Karpas-422 (cell line): Measurements from ENCODE around the gene TAF3. TPM values are rescaled to one million over a fixed set of nuclear protein-coding genes. Genes with fewer than 3 reads are reported as not detected.

Experiments
- DNase-seq: peaks from one replicate; pipeline ENCODE4 v3.0.0-alpha.2; 2015
- H2AFZ ChIP-seq: fragments of 200-600 bp; sonication (generic); 2 replicates; pipeline ENCODE4 v1.6.1; 2014; ENCODE audit warnings: antibody characterized with exemption, low read length, mixed read lengths
- H3K27ac ChIP-seq: fragments of 200-600 bp; sonication (generic); 2 replicates; pipeline ENCODE4 v1.5.1; 2014; ENCODE audit warnings: mild to moderate bottlenecking, low read length, moderate library complexity
- H3K27me3 ChIP-seq: fragments of 200-600 bp; sonication (generic); 2 replicates; pipeline ENCODE4 v1.6.1; 2014; ENCODE audit warnings: low read length, mixed read lengths
- H3K36me3 ChIP-seq: fragments of 200-600 bp; sonication (generic); 2 replicates; pipeline ENCODE4 v1.6.1; 2014; ENCODE audit warnings: low read length, mixed read lengths; ENCODE audit not compliant: insufficient read depth
- H3K4me1 ChIP-seq: fragments of 200-600 bp; sonication (generic); 2 replicates; pipeline ENCODE4 v1.6.1; 2014; ENCODE audit warnings: mild to moderate bottlenecking, low read length, mixed read lengths
- H3K4me2 ChIP-seq: fragments of 200-600 bp; sonication (generic); 2 replicates; pipeline ENCODE4 v1.6.1; 2014; ENCODE audit warnings: low read length, low read depth, mild to moderate bottlenecking; ENCODE audit not compliant: poor library complexity, severe bottlenecking
- H3K4me3 ChIP-seq: fragments of 200-600 bp; sonication (generic); 2 replicates; pipeline ENCODE4 v1.5.1; 2014; ENCODE audit warnings: mild to moderate bottlenecking, antibody characterized with exemption, low read length, mixed read lengths
- H3K79me2 ChIP-seq: fragments of 200-600 bp; sonication (generic); 2 replicates; pipeline ENCODE4 v1.6.1; 2014; ENCODE audit warnings: mild to moderate bottlenecking, low read length, mixed read lengths
- H3K9ac ChIP-seq: fragments of 200-600 bp; sonication (generic); 2 replicates; pipeline ENCODE4 v1.6.0; 2014; ENCODE audit warnings: low read length
- H3K9me2 ChIP-seq: fragments of 200-600 bp; sonication (generic), shearing (Covaris generic); replicated peaks from 2 replicates; pipeline ENCODE4 v1.6.0; 2014; ENCODE audit warnings: mild to moderate bottlenecking, low read length, moderate library complexity; ENCODE audit not compliant: insufficient read depth
- H3K9me3 ChIP-seq: fragments of 300-700, 200-600 bp; sonication (generic); 2 replicates; pipeline ENCODE4 v1.6.1; 2014; ENCODE audit warnings: low read length, mixed read lengths
- H4K20me1 ChIP-seq: fragments of 200-600 bp; sonication (generic); 2 replicates; pipeline ENCODE4 v1.6.1; 2014; ENCODE audit warnings: mild to moderate bottlenecking, antibody characterized with exemption, low read length, low read depth; ENCODE audit not compliant: insufficient read depth
- total RNA-seq: library from RNA; depleted of rRNA; stranded (reverse); fragments of >200 nt; shearing (Covaris generic); gene quantifications from 2 replicates; pipeline ENCODE4 v1.2.3, GENCODE V29; 2014; ENCODE audit warnings: low replicate concordance

TAF3 gene
- total RNA-seq, 1 experiment from 2014 or later: 4.5 TPM

DNA sequence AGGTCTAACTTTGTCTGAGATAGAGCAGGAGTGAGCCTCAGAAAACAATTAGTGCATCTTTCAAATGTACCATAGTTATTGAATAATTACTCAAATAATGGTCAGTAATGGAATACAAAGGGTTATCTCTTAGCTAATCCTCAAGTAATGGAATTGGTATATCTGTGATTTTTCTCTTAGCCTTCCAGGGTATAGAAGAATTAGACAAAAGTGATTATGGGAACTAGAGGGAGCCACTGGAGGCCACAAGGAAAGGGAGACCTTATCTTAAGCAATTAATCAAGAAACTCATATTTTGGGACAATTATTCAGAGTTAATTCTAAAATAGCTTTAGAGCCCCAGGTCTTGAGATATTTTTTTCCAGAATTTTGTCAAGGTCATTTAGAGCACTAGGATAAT is 126.2 kb downstream of the TAF3 start:
- Histone ChIP-seq H3K9me2 (no peaks in the 10 kb centered on the region), H3K4me2 (no peak overlapping the region), H3K9ac (no peak overlapping the region), H3K4me3 (no peak overlapping the region), H3K4me1 (no peaks in the 10 kb centered on the region), H3K27me3 (no peaks in the 10 kb centered on the region), H3K9me3 (no peaks in the 10 kb centered on the region), H3K36me3 (no peaks in the 10 kb centered on the region), H3K79me2 (no peaks in the 10 kb centered on the region), H2AFZ (no peak overlapping the region), H3K27ac (no peak overlapping the region), H4K20me1 (peaks cover 46% of the 10 kb centered on the region)
- DNase-seq: no peak

DNA sequence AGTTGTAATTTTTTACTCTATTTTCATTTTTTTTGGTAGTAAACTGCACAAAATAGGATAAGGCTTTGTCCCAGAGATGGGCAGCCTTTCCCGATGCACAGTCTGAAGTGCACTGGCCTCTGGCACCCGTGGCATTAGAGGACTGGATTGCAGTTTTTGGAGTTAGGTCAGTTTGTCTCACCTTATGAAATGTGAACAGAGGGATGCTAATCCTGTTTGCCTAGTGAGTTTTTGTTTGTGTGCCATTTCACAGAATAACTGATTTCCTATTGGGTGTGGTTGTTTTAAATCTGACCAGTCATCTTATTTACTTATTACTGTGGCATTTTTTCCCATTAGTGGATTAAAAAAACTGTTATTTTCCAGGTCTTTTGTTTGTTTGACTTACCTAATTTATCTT is 126.7 kb downstream of the TAF3 start:
- H3K36me3 ChIP-seq: no peaks in the 10 kb centered on the region
- no peak overlapping the region for H3K4me2 ChIP-seq
- H3K4me1 ChIP-seq: no peaks in the 10 kb centered on the region
- H3K27me3 ChIP-seq: no peaks in the 10 kb centered on the region
- H3K9me3 ChIP-seq: no peaks in the 10 kb centered on the region
- no peak for DNase-seq
- H3K4me3 ChIP-seq: no peak overlapping the region
- no peaks in the 10 kb centered on the region for H3K79me2 ChIP-seq
- no peak overlapping the region for H3K9ac ChIP-seq
- H3K27ac ChIP-seq: no peak overlapping the region
- no peaks in the 10 kb centered on the region for H3K9me2 ChIP-seq
- no peak overlapping the region for H2AFZ ChIP-seq
- peaks cover 42% of the 10 kb centered on the region for H4K20me1 ChIP-seq

DNA sequence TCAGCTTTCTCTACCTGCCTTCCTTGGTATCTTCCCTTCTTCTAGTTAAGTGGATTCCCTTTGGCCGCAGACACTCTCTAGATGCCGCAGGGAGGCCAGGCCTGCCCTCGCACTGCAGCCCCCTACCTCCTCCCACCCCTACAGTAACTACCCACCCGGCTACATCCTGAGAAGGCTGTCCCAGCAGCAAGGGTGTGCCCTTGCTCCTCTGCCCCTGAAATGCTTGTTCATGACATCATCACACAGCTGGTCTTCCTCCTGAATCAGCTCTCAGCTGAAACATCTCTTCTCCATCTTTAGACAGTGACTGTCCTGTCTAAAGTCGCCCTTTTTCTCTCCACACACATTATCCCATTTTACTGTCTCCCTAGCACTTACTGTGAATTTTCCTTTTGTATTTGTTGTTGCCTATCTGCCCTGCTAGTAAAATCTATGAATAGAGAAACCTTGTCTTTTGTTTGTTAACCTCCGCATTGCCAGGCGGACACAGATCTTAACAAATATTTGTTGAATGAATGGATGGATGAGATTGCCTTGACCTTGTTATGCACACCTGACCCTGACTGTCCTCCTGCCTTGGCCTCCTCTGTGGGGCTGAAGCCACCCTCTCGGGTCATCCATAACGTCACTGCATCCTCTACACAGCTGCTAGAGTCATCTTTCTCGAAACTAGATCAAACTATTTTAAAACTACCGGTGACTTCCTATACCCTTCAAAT is 127.3 kb downstream of the TAF3 start:
- Histone ChIP-seq H3K4me3 (no peak overlapping the region), H3K79me2 (no peaks in the 10 kb centered on the region)

DNA sequence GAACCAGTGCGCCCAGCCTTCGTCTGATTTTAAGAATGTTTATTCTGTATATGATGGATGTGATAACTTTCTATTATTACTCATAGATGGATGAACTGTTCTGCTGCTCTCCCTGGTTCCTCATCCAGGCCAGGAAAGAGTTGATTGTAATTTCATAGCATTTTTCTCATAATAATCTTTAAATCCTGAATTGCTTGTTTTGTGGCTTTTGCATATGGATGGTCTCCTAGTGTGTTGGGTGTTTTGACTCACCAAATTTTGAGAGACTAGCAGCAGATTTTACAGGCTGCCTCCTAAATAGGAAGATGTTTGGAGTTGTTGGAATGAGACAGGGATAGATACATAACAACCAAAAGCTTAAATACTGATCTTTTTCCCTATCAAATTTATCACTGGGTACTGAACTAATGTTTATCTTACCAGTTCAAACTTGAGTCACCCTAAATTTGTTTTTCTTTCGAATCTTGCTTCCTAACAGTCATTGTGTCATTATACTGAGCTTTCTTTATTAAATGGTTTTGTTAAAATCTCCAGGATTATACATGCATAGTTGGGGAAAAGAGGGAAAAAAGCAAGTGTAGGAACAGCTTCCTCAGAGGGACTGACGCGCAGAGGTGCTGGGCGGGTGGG is 130.2 kb downstream of the TAF3 start:
- H3K27ac ChIP-seq: no peak overlapping the region
- no peaks in the 10 kb centered on the region for H3K79me2 ChIP-seq
- no peak overlapping the region for H3K4me2 ChIP-seq
- H3K27me3 ChIP-seq: no peaks in the 10 kb centered on the region
- H3K9me3 ChIP-seq: no peaks in the 10 kb centered on the region
- no peak overlapping the region for H3K4me3 ChIP-seq
- H4K20me1 ChIP-seq: peaks cover 44% of the 10 kb centered on the region
- no peak for DNase-seq
- H3K4me1 ChIP-seq: no peaks in the 10 kb centered on the region
- H3K9me2 ChIP-seq: no peaks in the 10 kb centered on the region
- H3K9ac ChIP-seq: no peak overlapping the region
- no peak overlapping the region for H2AFZ ChIP-seq
- no peaks in the 10 kb centered on the region for H3K36me3 ChIP-seq

More for the DNA sequence above, 127.3 kb downstream of the TAF3 start:
- Histone ChIP-seq H3K9ac (no peak overlapping the region), H3K4me1 (no peaks in the 10 kb centered on the region), H4K20me1 (peaks cover 40% of the 10 kb centered on the region), H3K9me3 (no peaks in the 10 kb centered on the region), H3K9me2 (no peaks in the 10 kb centered on the region), H3K27me3 (no peaks in the 10 kb centered on the region), H3K4me2 (no peak overlapping the region), H2AFZ (no peak overlapping the region), H3K36me3 (no peaks in the 10 kb centered on the region), H3K27ac (no peak overlapping the region)
- no peak for DNase-seq

DNA sequence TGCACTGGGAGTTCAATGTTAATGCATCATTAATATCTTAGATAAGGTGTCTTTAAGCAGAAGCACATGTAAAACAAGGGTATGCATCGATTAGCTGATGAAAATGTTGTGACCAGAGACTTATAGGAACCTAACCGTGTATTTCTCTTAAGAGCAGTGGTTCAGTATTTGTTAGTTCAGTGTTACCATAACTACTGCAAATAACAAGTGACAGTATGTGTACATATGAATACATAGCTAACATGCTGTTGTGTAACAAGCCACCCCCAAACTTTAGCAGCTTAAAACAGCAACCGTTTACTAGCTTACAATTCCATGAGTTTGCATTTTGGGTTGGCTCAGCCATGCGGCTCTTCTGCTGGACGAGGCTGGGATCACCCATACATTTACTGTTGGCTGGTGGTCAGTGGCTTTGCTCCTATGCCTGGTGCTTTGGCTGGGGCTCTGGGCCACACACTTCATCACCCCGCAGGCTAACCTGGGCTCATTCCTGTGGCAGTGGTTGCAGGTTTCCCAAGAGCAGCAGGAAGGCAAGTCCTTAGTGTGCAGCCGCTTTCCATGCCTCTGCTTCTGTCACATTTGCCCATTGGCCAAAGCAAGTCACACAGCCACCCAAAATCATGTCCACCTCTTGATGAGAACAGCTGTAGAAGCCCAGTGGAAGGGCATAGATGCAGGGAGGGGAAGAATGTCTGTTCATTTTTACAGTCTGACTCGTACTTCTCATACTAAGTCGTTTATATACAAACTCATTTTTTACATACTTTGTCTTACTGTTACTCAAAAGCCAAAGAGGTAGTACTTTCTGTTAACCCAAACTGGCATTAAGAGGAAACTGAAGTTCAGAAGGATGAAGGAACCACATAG is 132.9 kb downstream of the TAF3 start:
- no peaks in the 10 kb centered on the region for H3K27me3 ChIP-seq
- H3K4me1 ChIP-seq: peaks cover 13% of the 10 kb centered on the region
- no peaks in the 10 kb centered on the region for H3K36me3 ChIP-seq
- no peak overlapping the region for H3K4me3 ChIP-seq
- DNase-seq: no peak
- no peak overlapping the region for H3K9ac ChIP-seq
- H3K4me2 ChIP-seq: no peak overlapping the region
- no peak overlapping the region for H3K27ac ChIP-seq
- H3K79me2 ChIP-seq: peaks cover 3% of the 10 kb centered on the region; the same call in 1 of the 2 replicates
- H2AFZ ChIP-seq: no peak overlapping the region
- no peaks in the 10 kb centered on the region for H3K9me3 ChIP-seq
- no peaks in the 10 kb centered on the region for H3K9me2 ChIP-seq
- peaks cover 41% of the 10 kb centered on the region for H4K20me1 ChIP-seq

DNA sequence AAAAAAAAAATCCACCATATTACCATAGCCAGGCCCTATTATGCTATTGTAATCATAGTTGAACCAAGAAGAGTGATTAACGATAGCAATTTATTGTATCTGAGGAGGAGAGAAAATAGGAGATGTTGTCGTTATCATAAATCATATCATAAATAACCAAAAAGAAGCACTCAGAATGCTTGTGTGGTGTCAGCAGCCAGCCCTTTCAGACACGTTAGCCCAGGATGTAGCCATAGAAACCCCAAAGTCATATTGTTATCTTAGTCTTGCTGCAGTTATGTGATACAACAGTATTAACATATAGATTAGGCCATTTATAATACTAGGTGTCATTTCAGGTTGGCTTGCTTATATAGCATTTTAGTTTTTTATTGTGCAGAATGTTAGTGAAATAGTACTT is 134.0 kb downstream of the TAF3 start:
- H3K27ac ChIP-seq: no peak overlapping the region
- no peak for DNase-seq
- H4K20me1 ChIP-seq: peaks cover 39% of the 10 kb centered on the region
- no peak overlapping the region for H3K4me3 ChIP-seq
- H2AFZ ChIP-seq: no peak overlapping the region
- peaks cover 23% of the 10 kb centered on the region for H3K4me1 ChIP-seq
- H3K9me2 ChIP-seq: no peaks in the 10 kb centered on the region
- H3K27me3 ChIP-seq: no peaks in the 10 kb centered on the region
- H3K9ac ChIP-seq: no peak overlapping the region
- H3K36me3 ChIP-seq: no peaks in the 10 kb centered on the region
- no peak overlapping the region for H3K4me2 ChIP-seq
- H3K79me2 ChIP-seq: peaks cover 8% of the 10 kb centered on the region
- no peaks in the 10 kb centered on the region for H3K9me3 ChIP-seq

DNA sequence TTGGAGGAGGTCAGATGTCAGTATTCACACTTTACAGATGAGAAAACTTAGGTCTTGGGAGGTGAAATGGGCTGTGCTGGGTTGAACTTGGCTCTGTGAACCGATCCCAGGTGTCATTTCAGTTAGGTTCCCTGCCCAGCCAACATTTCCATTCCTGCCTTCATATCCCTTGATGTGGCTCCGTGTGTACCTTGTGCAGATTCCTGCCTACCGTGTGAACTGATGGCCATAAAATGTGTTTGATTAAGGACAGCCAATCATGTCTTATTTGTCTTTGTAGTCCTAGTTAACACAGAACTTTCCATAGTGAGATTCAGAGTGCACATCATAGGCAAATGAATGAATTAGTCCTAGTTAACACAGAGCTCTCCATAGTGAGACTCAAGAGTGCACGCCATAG is 135.1 kb downstream of the TAF3 start:
- H3K4me1 ChIP-seq: peaks cover 26% of the 10 kb centered on the region
- no peaks in the 10 kb centered on the region for H3K36me3 ChIP-seq
- H3K4me2 ChIP-seq: no peak overlapping the region
- H3K9me2 ChIP-seq: no peaks in the 10 kb centered on the region
- no peaks in the 10 kb centered on the region for H3K27me3 ChIP-seq
- no peak overlapping the region for H3K4me3 ChIP-seq
- peaks cover 33% of the 10 kb centered on the region for H4K20me1 ChIP-seq
- H3K27ac ChIP-seq: no peak overlapping the region
- peaks cover 10% of the 10 kb centered on the region for H3K79me2 ChIP-seq
- H3K9ac ChIP-seq: no peak overlapping the region
- no peak overlapping the region for H2AFZ ChIP-seq
- no peaks in the 10 kb centered on the region for H3K9me3 ChIP-seq
- DNase-seq: no peak

DNA sequence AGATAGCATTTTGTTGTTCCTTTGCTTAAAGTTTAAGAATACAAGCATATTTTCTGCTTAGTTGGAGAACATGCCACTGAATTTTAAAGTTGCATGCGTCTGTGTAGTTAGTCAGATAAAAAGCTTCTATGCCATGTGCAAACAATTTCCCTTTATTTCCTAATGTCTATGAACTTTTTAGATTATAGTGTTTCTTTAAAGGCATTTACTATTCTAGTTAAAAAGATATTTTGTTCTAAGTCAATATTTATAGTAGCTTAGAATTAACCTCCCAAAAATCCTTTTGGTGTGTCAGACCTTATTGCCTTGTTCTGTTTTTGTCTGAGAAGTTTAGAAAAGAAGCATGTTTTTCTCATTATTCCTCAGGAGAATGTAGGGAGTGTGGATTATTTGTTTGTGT is 137.1 kb downstream of the TAF3 start:
- no peak for DNase-seq
- no peak overlapping the region for H2AFZ ChIP-seq

More for the DNA sequence above, 137.1 kb downstream of the TAF3 start:
- Histone ChIP-seq H3K4me2 (no peak overlapping the region), H3K36me3 (no peaks in the 10 kb centered on the region), H4K20me1 (peaks cover 20% of the 10 kb centered on the region), H3K4me3 (no peak overlapping the region), H3K79me2 (peaks cover 10% of the 10 kb centered on the region), H3K9me2 (no peaks in the 10 kb centered on the region), H3K9ac (no peak overlapping the region), H3K9me3 (no peaks in the 10 kb centered on the region), H3K27me3 (no peaks in the 10 kb centered on the region), H3K4me1 (peaks cover 26% of the 10 kb centered on the region), H3K27ac (no peak overlapping the region)
